K562 (cell line): ENCODE measurements around the gene CPM. TPM values are rescaled to one million over a fixed set of nuclear protein-coding genes. Genes with fewer than 3 reads are reported as not detected.
A peak's percentile ranks its signal among the peaks of the same experiment; 100 is the strongest.

Experiments
- CEBPB ChIP-seq: fragments of 450-650 bp; IDR thresholded peaks from 2 replicates; pipeline ENCODE4 v1.6.1; 2016; ENCODE audit warnings: missing genetic modification characterization, missing compliant biosample characterization
- DMBX1 ChIP-seq: fragments of 250-450 bp; sonication (Bioruptor Pico); IDR thresholded peaks from 2 replicates; pipeline ENCODE4 v1.8.0; 2022; ENCODE audit warnings: inconsistent platforms, mild to moderate bottlenecking, moderate library complexity, borderline replicate concordance
- HNRNPH1 ChIP-seq: fragments of 200-400 bp; formaldehyde crosslinking; optimal IDR thresholded peaks from 2 replicates; pipeline ENCODE3; 2017; ENCODE audit warnings: low read depth, mild to moderate bottlenecking, low read length, moderate library complexity
- PHF21A ChIP-seq: fragments of 450-650 bp; IDR thresholded peaks from 2 replicates; pipeline ENCODE4 v1.6.1; 2017; ENCODE audit warnings: low read depth, borderline replicate concordance
- POLR2AphosphoS5 ChIP-seq: IDR thresholded peaks from 2 replicates; pipeline ENCODE4 v1.6.1; 2011; ENCODE audit warnings: mild to moderate bottlenecking, low read depth, low read length, moderate library complexity; ENCODE audit not compliant: control insufficient read depth, insufficient read depth
- TSC22D4 ChIP-seq: fragments of 450-650 bp; IDR thresholded peaks from 2 replicates; pipeline ENCODE4 v1.6.1; 2016; ENCODE audit warnings: missing genetic modification characterization, missing biosample characterization, control low read depth
- U2AF2 ChIP-seq: fragments of 200-400 bp; formaldehyde crosslinking; optimal IDR thresholded peaks from 2 replicates; pipeline ENCODE3; 2017; ENCODE audit warnings: low read depth, mild to moderate bottlenecking, low read length
- ZNF140 ChIP-seq: fragments of 250-450 bp; sonication (Bioruptor Pico); IDR thresholded peaks from 2 replicates; pipeline ENCODE4 v1.8.0; 2021; ENCODE audit warnings: moderate library complexity, mild to moderate bottlenecking, inconsistent platforms
- polyA plus RNA-seq, 8 experiments: library from polyadenylated mRNA; depleted of rRNA in 4 of 8; stranded (reverse) in 5 of 8; unstranded in 3 of 8; fragments of >200 nt; fragmentation: Nextera tagmentation in 2 of 8; fragmentation: Illumina TruSeq in 1 of 8; extraction: Ambion mirVana in 2 of 8; extraction: Trizol in 1 of 8; gene quantifications; 2 replicates each; pipeline versions ENCODE4 v1.2.1 to v1.2.3, GENCODE V29; 2011 to 2014; ENCODE audit warnings: inconsistent platforms in 1 of 8, missing spikeins in 1 of 8
- total RNA-seq, 7 experiments: library from RNA; depleted of rRNA in 6 of 7; stranded (reverse); fragments of >200 nt in 6 of 7; fragmentation: Illumina TruSeq in 2 of 7; extraction: Trizol in 2 of 7; gene quantifications; 2 replicates each; pipeline versions ENCODE4 v1.2.1 to v1.2.3, GENCODE V29; 2011 to 2021; ENCODE audit warnings: low replicate concordance in 1 of 7
- TF ChIP-seq, protein P1 (sequence below): fragments of 450-650 bp; IDR thresholded peaks from 2 replicates; pipeline ENCODE4 v1.6.1; 2016; ENCODE audit warnings: mild to moderate bottlenecking, moderate library complexity
- TF ChIP-seq, protein P2 (sequence below): fragments of 250-450 bp; sonication (Bioruptor Pico); IDR thresholded peaks from 2 replicates; pipeline ENCODE4 v1.8.0; 2021; ENCODE audit warnings: mild to moderate bottlenecking, moderate library complexity
- TF ChIP-seq, protein P3 (sequence below): fragments of 250-450 bp; sonication (Bioruptor Pico); IDR thresholded peaks from 2 replicates; pipeline ENCODE4 v1.4.0; 2020; ENCODE audit warnings: mild to moderate bottlenecking, moderate library complexity

The CPM gene
- total and polyA plus RNA-seq, 9 of the 15 experiments (the other 6 are each of a cell fraction or from before 2014, with no cell fraction given): 0.31 TPM; not detected in 8

DNA sequence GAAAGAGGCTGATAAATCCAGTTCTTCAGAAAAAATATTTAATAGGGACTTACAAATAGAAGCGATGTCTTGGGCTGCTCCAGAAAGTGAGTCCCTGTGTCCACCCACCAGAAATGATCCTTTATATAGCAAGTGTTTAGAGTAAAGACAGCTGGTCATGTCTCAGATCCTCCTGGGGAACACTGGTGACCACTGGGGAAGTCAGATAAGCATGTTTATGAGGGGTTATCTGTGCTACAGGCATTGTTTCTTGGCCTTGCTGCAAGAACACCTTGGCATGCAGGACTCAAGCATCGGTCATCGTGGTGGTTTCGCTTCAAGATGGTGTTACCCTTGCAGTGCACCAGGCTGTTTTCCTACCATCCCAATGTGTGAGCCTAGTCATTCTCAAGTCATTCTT is 27.2 kb downstream of the CPM start (continued):
- TF ChIP-seq, protein P1, sequence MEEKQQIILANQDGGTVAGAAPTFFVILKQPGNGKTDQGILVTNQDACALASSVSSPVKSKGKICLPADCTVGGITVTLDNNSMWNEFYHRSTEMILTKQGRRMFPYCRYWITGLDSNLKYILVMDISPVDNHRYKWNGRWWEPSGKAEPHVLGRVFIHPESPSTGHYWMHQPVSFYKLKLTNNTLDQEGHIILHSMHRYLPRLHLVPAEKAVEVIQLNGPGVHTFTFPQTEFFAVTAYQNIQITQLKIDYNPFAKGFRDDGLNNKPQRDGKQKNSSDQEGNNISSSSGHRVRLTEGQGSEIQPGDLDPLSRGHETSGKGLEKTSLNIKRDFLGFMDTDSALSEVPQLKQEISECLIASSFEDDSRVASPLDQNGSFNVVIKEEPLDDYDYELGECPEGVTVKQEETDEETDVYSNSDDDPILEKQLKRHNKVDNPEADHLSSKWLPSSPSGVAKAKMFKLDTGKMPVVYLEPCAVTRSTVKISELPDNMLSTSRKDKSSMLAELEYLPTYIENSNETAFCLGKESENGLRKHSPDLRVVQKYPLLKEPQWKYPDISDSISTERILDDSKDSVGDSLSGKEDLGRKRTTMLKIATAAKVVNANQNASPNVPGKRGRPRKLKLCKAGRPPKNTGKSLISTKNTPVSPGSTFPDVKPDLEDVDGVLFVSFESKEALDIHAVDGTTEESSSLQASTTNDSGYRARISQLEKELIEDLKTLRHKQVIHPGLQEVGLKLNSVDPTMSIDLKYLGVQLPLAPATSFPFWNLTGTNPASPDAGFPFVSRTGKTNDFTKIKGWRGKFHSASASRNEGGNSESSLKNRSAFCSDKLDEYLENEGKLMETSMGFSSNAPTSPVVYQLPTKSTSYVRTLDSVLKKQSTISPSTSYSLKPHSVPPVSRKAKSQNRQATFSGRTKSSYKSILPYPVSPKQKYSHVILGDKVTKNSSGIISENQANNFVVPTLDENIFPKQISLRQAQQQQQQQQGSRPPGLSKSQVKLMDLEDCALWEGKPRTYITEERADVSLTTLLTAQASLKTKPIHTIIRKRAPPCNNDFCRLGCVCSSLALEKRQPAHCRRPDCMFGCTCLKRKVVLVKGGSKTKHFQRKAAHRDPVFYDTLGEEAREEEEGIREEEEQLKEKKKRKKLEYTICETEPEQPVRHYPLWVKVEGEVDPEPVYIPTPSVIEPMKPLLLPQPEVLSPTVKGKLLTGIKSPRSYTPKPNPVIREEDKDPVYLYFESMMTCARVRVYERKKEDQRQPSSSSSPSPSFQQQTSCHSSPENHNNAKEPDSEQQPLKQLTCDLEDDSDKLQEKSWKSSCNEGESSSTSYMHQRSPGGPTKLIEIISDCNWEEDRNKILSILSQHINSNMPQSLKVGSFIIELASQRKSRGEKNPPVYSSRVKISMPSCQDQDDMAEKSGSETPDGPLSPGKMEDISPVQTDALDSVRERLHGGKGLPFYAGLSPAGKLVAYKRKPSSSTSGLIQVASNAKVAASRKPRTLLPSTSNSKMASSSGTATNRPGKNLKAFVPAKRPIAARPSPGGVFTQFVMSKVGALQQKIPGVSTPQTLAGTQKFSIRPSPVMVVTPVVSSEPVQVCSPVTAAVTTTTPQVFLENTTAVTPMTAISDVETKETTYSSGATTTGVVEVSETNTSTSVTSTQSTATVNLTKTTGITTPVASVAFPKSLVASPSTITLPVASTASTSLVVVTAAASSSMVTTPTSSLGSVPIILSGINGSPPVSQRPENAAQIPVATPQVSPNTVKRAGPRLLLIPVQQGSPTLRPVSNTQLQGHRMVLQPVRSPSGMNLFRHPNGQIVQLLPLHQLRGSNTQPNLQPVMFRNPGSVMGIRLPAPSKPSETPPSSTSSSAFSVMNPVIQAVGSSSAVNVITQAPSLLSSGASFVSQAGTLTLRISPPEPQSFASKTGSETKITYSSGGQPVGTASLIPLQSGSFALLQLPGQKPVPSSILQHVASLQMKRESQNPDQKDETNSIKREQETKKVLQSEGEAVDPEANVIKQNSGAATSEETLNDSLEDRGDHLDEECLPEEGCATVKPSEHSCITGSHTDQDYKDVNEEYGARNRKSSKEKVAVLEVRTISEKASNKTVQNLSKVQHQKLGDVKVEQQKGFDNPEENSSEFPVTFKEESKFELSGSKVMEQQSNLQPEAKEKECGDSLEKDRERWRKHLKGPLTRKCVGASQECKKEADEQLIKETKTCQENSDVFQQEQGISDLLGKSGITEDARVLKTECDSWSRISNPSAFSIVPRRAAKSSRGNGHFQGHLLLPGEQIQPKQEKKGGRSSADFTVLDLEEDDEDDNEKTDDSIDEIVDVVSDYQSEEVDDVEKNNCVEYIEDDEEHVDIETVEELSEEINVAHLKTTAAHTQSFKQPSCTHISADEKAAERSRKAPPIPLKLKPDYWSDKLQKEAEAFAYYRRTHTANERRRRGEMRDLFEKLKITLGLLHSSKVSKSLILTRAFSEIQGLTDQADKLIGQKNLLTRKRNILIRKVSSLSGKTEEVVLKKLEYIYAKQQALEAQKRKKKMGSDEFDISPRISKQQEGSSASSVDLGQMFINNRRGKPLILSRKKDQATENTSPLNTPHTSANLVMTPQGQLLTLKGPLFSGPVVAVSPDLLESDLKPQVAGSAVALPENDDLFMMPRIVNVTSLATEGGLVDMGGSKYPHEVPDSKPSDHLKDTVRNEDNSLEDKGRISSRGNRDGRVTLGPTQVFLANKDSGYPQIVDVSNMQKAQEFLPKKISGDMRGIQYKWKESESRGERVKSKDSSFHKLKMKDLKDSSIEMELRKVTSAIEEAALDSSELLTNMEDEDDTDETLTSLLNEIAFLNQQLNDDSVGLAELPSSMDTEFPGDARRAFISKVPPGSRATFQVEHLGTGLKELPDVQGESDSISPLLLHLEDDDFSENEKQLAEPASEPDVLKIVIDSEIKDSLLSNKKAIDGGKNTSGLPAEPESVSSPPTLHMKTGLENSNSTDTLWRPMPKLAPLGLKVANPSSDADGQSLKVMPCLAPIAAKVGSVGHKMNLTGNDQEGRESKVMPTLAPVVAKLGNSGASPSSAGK: no peak
- TF ChIP-seq, protein P2, sequence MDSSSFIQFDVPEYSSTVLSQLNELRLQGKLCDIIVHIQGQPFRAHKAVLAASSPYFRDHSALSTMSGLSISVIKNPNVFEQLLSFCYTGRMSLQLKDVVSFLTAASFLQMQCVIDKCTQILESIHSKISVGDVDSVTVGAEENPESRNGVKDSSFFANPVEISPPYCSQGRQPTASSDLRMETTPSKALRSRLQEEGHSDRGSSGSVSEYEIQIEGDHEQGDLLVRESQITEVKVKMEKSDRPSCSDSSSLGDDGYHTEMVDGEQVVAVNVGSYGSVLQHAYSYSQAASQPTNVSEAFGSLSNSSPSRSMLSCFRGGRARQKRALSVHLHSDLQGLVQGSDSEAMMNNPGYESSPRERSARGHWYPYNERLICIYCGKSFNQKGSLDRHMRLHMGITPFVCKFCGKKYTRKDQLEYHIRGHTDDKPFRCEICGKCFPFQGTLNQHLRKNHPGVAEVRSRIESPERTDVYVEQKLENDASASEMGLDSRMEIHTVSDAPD (CRISPR knock-in tag): no peak
- TF ChIP-seq HNRNPH1 (no peak), DMBX1 (CRISPR knock-in tag) (peak; percentile 48; the same call in 1 of the 2 replicates), ZNF140 (CRISPR knock-in tag) (no peak), CEBPB (tag) (no peak), POLR2AphosphoS5 (peak; percentile 62; the same call in 1 of the 2 replicates), PHF21A (no peak), U2AF2 (no peak), TSC22D4 (tag) (no peak)
- TF ChIP-seq, protein P3, sequence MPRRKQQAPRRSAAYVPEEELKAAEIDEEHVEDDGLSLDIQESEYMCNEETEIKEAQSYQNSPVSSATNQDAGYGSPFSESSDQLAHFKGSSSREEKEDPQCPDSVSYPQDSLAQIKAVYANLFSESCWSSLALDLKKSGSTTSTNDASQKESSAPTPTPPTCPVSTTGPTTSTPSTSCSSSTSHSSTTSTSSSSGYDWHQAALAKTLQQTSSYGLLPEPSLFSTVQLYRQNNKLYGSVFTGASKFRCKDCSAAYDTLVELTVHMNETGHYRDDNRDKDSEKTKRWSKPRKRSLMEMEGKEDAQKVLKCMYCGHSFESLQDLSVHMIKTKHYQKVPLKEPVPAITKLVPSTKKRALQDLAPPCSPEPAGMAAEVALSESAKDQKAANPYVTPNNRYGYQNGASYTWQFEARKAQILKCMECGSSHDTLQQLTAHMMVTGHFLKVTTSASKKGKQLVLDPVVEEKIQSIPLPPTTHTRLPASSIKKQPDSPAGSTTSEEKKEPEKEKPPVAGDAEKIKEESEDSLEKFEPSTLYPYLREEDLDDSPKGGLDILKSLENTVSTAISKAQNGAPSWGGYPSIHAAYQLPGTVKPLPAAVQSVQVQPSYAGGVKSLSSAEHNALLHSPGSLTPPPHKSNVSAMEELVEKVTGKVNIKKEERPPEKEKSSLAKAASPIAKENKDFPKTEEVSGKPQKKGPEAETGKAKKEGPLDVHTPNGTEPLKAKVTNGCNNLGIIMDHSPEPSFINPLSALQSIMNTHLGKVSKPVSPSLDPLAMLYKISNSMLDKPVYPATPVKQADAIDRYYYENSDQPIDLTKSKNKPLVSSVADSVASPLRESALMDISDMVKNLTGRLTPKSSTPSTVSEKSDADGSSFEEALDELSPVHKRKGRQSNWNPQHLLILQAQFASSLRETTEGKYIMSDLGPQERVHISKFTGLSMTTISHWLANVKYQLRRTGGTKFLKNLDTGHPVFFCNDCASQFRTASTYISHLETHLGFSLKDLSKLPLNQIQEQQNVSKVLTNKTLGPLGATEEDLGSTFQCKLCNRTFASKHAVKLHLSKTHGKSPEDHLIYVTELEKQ (CRISPR knock-in tag): no peak
